Right renal pelvis (tissue), 4 donors: ENCODE measurements around the gene PCYT2. TPM values are rescaled to one million over a fixed set of nuclear protein-coding genes. Genes with fewer than 3 reads are reported as not detected.

Source experiments
- DNase-seq, 4 donors: peaks; one replicate each; pipeline ENCODE4 v3.0.0-alpha.2; 2013; ENCODE audit warnings: low read depth in 4 of 4, low spot score in 3 of 4, missing footprints in 1 of 4
- polyA plus RNA-seq, 4 donors: library from polyadenylated mRNA; unstranded; fragments of 120-200 nt; gene quantifications; one replicate each; pipeline ENCODE4 v1.2.1, GENCODE V29; 2013; ENCODE audit not compliant: insufficient read length in 4 of 4

PCYT2 gene
- polyA plus RNA-seq, 4 donors: 44.0 to 53.7 (median 46.6) TPM

- DNase-seq: no peak
Observed at GRCh38 chr17:81884520-81884919, 26.7 kb downstream of the PCYT2 start.

DNA sequence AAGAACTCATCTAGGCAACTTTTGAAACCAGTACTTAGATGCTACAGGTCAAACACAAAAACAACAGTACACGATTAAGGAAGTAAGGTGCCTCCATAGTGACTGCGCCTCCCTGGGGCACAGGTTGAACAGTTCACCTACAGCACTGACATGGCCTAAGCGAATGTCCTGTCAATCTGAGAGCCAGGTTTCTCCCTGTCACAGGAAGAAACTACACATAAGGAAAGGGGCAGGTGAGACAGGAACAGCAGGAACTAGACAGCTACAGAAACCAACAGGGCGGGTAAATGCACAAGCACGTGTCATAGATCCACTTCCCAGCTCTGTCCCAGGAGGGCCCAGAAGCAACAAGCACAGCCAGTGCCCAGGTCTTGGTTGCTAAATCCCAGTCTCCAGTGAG, 32.1 kb downstream of the PCYT2 start:
- DNase-seq: no peak

- DNase-seq: no peak
Observed at GRCh38 chr17:81878294-81878693, 32.9 kb downstream of the PCYT2 start.

DNA sequence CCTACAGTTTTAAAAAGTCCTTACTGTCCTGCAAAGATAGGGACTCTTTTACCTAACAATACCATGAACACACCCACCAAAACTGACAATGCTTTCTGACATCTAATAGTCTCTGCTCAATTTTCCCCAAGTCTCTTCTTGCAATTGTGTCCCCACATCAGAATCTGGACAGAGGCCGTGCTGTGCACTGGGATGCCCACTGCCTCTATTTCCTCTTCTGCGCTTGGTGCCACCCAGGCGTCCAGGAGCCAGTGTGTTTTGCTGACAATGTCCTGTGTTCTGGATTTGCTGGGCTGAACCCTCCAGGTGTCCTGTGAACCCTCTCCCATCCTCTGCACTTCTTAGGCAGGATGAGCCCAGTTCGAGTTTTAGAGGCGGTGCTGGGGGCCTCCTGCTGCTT, 33.6 kb downstream of the PCYT2 start:
- no peak for DNase-seq

- DNase-seq: peak in 3 of 4 donors; percentile 77 to 81 (median 78)
Observed at GRCh38 chr17:81871387-81872230, 39.6 kb downstream of the PCYT2 start.

GRCh38 chr17:81870981-81871386, 40.2 kb downstream of the PCYT2 start, which contains the start of gene ARHGDIA:
ARHGDIA (minus strand) TSS chr17:81871337; CDS start chr17:81869930, 1,407 bp downstream.
- DNase-seq: no peak

DNA sequence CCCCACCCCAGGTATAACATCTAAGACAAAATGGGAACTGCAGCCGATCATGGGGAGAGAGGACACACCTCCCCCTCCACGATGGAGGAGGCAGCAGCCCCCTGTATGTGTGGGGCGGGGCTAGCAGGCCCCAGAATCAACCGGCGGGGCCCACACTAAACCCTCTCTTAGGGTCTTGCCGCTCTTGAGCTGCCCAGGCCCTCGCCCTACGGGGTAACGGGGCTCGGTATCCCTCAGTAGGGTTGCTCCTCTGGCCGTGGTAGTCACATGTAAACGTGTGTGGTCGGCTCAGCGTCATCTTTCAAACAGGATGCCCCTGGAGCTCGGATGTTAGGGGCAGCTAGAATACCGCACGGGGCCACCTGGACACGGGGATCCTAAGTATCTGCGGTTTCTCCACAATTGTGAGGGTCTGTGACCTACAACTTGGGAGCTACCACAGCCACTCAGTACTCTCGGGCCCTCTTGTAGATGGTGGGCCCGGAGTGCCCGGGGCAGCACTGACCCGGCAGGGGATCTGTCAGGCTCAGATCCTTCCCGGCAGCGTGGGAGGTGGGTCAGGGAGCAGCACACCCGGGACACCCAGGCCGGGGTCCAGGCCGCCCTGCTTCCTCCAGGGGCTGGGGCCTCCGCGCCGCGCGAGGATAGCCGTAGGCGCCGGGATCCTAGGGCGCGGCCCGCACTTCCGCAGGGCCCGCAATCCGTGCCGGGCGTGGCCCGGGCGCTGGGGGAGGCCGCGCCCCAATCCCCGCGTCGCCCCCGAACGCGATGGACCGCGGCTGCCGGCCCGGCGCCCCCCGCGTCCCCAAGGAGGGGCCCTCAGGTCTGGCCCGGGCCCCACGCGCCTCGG, 40.8 kb downstream of the PCYT2 start:
- DNase-seq: no peak

GRCh38 chr17:81869221-81870130, 41.7 kb downstream of the PCYT2 start:
- no peak for DNase-seq

GRCh38 chr17:81868674-81869220, 42.5 kb downstream of the PCYT2 start:
- DNase-seq: no peak

- no peak for DNase-seq
Observed at GRCh38 chr17:81867991-81868673, 43.1 kb downstream of the PCYT2 start.

GRCh38 chr17:81867170-81867990, 43.8 kb downstream of the PCYT2 start:
- DNase-seq: no peak

DNA sequence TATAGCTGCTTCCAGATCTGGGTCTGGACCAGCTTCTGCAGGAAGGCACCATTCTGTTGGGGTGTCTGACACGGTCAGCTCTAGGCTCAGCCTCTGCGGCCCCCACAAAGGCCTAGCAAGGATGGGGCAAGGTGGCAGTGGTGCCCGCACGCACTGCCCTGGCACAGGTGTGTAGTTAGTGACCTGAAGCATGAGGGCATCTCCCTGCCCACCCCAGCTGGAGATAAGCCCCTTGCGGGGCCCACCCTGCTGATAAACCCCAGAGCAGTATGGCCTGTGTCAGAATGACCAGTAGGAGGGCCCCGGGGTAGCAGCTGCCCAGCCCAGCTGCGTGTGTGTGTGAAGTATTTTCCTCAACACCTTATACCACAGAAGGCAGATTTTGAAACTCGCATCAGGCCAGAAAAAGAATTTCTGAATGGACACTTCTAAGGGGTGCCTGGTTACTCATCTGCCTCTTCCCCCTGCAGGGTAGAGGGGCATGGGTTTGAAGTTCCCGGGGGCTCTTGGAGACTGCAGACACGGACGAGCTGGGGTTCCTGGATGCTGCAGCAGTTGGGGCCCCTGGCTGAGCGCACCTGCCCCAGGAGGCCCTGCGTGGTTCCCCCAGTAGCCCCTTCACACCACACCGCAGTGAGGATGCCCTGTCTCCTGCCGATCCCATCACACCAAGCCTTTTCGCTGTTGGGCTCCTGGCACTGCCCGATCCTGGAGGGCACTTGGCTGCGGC, 44.6 kb downstream of the PCYT2 start:
- no peak for DNase-seq

- DNase-seq: no peak
Observed at GRCh38 chr17:81865733-81866439, 45.3 kb downstream of the PCYT2 start.

DNA sequence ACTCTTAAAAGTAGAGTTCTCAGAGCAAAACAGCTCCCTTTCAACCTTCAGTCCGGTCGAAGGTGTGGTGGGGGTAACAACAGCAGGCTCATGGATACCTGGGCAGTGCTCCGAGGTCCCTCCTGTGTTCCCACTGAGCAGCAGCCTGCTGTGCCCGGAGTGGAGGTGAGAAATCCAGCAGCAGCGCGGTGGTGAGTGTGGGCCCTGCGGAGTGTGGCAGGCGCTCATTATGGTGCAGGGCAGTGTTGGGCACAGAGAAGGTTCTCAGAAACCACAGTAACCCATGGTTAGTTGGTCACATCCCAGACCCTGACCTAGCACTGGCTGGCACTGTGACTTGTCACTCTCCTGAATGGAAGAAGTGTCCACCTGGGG, 45.9 kb downstream of the PCYT2 start:
- no peak for DNase-seq

DNA sequence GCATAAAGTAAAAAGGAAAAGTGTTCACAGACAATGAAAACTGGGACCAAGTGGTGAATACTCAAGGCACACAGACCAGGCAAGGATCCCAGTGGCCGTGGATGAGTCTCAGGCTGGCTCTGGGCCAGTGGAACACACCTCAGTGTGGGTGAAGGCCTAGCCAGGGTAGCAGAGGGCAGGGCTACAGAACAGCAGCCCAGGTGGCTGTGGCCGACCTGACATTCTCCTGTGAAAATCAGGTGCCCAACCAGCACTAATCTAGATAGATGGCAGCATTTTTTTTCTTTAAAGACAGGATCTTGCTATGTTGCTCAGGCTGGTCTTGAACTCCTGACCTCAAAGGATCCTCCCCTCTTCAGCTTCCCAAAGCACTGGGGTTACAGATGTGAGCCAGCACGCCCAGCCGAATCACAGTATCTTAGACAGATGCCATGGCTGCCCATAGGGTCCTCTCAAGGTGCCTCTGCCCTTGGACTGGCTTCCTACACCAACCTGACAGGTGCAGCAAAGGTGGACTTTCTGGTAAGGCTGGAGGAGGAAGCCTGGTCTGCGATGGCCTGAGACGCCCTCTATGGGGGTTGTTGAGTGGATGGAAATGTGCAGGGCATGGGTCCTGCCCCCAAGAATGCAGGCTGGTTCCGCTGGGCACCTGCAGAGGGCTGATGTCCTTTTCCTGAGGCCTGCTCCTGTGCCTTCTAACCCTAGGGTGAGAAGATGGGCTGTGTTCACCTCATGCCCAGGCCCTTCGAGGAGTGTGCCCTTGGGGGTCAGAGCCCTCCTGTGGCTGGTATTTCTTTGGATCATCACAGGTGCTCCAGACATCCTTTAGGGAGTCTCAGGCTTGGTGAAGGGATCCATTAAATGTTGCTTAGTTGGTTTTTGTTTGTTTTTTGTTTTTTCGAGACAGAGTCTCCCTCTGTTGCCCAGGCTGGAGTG, 47.1 kb downstream of the PCYT2 start:
- DNase-seq: no peak

DNA sequence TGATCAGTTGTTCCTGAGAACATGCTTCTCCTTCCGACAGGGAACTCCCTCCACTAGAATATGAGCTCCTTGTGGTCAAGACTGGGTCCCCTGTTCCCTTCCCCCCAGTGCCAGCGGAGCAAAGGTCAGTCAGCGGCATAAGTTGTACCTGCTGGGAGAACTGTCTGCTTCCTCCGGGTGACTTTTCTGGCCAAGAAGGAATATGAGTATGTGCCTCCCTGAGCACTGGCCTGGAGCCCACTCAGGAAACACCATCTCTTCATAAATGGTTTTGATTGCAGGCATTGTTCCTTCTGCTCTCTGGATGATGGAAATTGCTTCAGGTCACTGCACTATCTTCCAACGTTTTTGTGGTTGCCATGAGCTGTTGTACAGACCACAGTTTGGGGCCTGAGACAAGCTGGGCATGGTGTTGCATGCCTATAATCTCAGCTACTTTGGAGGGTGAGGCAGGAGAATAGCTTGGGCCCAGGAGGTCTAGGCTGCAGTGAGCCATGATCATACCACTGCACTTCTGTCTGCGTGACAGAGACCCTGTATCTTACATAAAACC, 48.0 kb downstream of the PCYT2 start:
- no peak for DNase-seq
